Cardiac muscle cell (in vitro differentiated cells and primary cell): ENCODE measurements around the gene IKZF1. TPM values are rescaled to one million over a fixed set of nuclear protein-coding genes. Genes with fewer than 3 reads are reported as not detected.

Source experiments
- DNase-seq, 2 donors: peaks; one replicate each; pipeline versions ENCODE4 v3.0.0 to v3.0.0-alpha.2; 2010 to 2017; ENCODE audit warnings: low read depth in 1 of 2, low spot score in 1 of 2
- H3K27ac ChIP-seq: fragments of 200-600 bp; sonication (generic); 2 replicates; pipeline ENCODE4 v1.5.1; 2016
- H3K27me3 ChIP-seq: fragments of 200-600 bp; sonication (generic); 2 replicates; pipeline ENCODE4 v1.6.0; 2016; ENCODE audit warnings: control low read depth
- H3K36me3 ChIP-seq: fragments of 200-600 bp; sonication (generic); 2 replicates; pipeline ENCODE4 v1.5.1; 2016; ENCODE audit warnings: control low read depth
- H3K4me1 ChIP-seq: fragments of 200-600 bp; sonication (generic); 2 replicates; pipeline ENCODE4 v1.8.1; 2017; ENCODE audit warnings: low read depth, mild to moderate bottlenecking, mixed run types
- H3K4me3 ChIP-seq: fragments of 200-600 bp; sonication (generic); 2 replicates; pipeline ENCODE4 v1.5.1; 2016; ENCODE audit warnings: mild to moderate bottlenecking
- H3K9me3 ChIP-seq: fragments of 200-600 bp; sonication (generic); 2 replicates; pipeline ENCODE4 v1.5.1; 2017; ENCODE audit warnings: low read depth, mild to moderate bottlenecking, control low read depth
- CTCF ChIP-seq: IDR thresholded peaks from 2 replicates; pipeline ENCODE4 v1.5.1; 2012; ENCODE audit warnings: low read depth, mild to moderate bottlenecking, low read length
- polyA plus RNA-seq: library from polyadenylated mRNA; unstranded; fragments of >200 nt; fragmentation: Nextera tagmentation; extraction: Ambion mirVana; gene quantifications from 2 replicates; pipeline ENCODE4 v1.2.1, GENCODE V29; 2016
- total RNA-seq: library from RNA; depleted of rRNA; stranded (reverse); fragments of >200 nt; gene quantifications from 2 replicates; pipeline ENCODE4 v1.2.3, GENCODE V29; 2016

IKZF1 gene
- total and polyA plus RNA-seq, 2 experiments from 2014 or later = 0.30 TPM; not detected in 1

- Histone ChIP-seq H3K9me3 (no peaks in the 10 kb centered on the region), H3K27me3 (no peaks in the 10 kb centered on the region), H3K36me3 (no peaks in the 10 kb centered on the region), H3K27ac (no peak overlapping the region), H3K4me3 (no peak overlapping the region), H3K4me1 (no peaks in the 10 kb centered on the region)
- DNase-seq = no peak
- TF ChIP-seq CTCF = no peak
Observed at GRCh38 chr7:50284296-50284695, 20.2 kb upstream of the IKZF1 start.

GRCh38 chr7:50285269-50285668 is 19.2 kb upstream of the IKZF1 start:
- H3K27ac ChIP-seq = no peak overlapping the region
- DNase-seq = no peak
- no peak overlapping the region for H3K4me3 ChIP-seq
- H3K27me3 ChIP-seq = no peaks in the 10 kb centered on the region
- no peak for TF ChIP-seq CTCF
- H3K4me1 ChIP-seq = no peaks in the 10 kb centered on the region
- no peaks in the 10 kb centered on the region for H3K9me3 ChIP-seq
- H3K36me3 ChIP-seq = no peaks in the 10 kb centered on the region

GRCh38 chr7:50287129-50287528 is 17.4 kb upstream of the IKZF1 start:
- DNase-seq = no peak
- no peak overlapping the region for H3K27ac ChIP-seq
- no peak for TF ChIP-seq CTCF
- no peak overlapping the region for H3K4me3 ChIP-seq
- no peaks in the 10 kb centered on the region for H3K27me3 ChIP-seq
- H3K9me3 ChIP-seq = no peaks in the 10 kb centered on the region
- H3K4me1 ChIP-seq = no peaks in the 10 kb centered on the region
- no peaks in the 10 kb centered on the region for H3K36me3 ChIP-seq

GRCh38 chr7:50292165-50292757 is 12.3 kb upstream of the IKZF1 start:
- Histone ChIP-seq H3K9me3 (no peaks in the 10 kb centered on the region), H3K36me3 (no peaks in the 10 kb centered on the region), H3K27ac (no peak overlapping the region), H3K4me3 (no peak overlapping the region), H3K27me3 (no peaks in the 10 kb centered on the region), H3K4me1 (no peaks in the 10 kb centered on the region)
- TF ChIP-seq CTCF = no peak
- no peak for DNase-seq

GRCh38 chr7:50292763-50293162 is 11.8 kb upstream of the IKZF1 start:
- Histone ChIP-seq H3K4me1 (no peaks in the 10 kb centered on the region), H3K4me3 (no peak overlapping the region), H3K9me3 (no peaks in the 10 kb centered on the region), H3K27me3 (no peaks in the 10 kb centered on the region), H3K27ac (no peak overlapping the region), H3K36me3 (no peaks in the 10 kb centered on the region)
- DNase-seq = no peak
- no peak for TF ChIP-seq CTCF
